HEK293 (cell line): Measurements from ENCODE around the gene TCF3.
A peak's percentile ranks its signal among the peaks of the same experiment; 100 is the strongest.

Experiments
- CTCF ChIA-PET: fragments of 350-600 bp; formaldehyde crosslinking; extraction: SDS; loops from one replicate; lab custom pipeline; 2021; ENCODE audit warnings: antibody characterized with exemption; lab: Yijun Ruan, JAX
- POLR2A ChIA-PET: fragments of 300-600 bp; formaldehyde crosslinking; extraction: SDS; loops from one replicate; lab custom pipeline; 2020; ENCODE audit warnings: antibody characterized with exemption, inconsistent platforms; lab: Yijun Ruan, JAX
- H3K27ac ChIP-seq: fragments of 200-500 bp; sonication (Bioruptor generic); 2 replicates; pipeline ENCODE4 v1.5.1; 2014; ENCODE audit warnings: low read depth, low read length, control low read depth, inconsistent platforms; ENCODE audit errors: extremely low read depth
- H3K36me3 ChIP-seq, 2 experiments: fragments of 200-500 bp in 1 of 2; sonication (Bioruptor generic) in 1 of 2; 1 replicate in 1 of 2; 2 replicates in 1 of 2; pipeline ENCODE4 v1.5.1; 2014 to 2017; ENCODE audit warnings: inconsistent platforms in 2 of 2, low read length in 2 of 2; ENCODE audit not compliant: control insufficient read depth in 2 of 2, insufficient read depth in 1 of 2
- H3K4me1 ChIP-seq: fragments of 200-500 bp; sonication (Bioruptor generic); 2 replicates; pipeline ENCODE4 v1.5.1; 2014; ENCODE audit warnings: mild to moderate bottlenecking, low read length, inconsistent platforms; ENCODE audit not compliant: control insufficient read depth, insufficient read depth
- H3K4me3 ChIP-seq: 2 replicates; pipeline ENCODE4 v1.5.1; 2011; ENCODE audit warnings: low read depth, mild to moderate bottlenecking, control low read depth, low read length, moderate library complexity
- H3K9me3 ChIP-seq: fragments of 200-500 bp; sonication (Bioruptor generic); 2 replicates; pipeline ENCODE4 v1.5.1; 2014; ENCODE audit warnings: low read depth, low read length, inconsistent platforms; ENCODE audit not compliant: control insufficient read depth, insufficient read depth
- BCL6B ChIP-seq: fragments of 450-650 bp; formaldehyde crosslinking; IDR thresholded peaks from 2 replicates; pipeline ENCODE4 v1.5.1; 2017; ENCODE audit warnings: missing biosample characterization, missing genetic modification characterization
- GLIS1 ChIP-seq: fragments of 450-650 bp; formaldehyde crosslinking; IDR thresholded peaks from 2 replicates; pipeline ENCODE4 v1.5.1; 2016; ENCODE audit warnings: missing biosample characterization, missing genetic modification characterization
- HIC1 ChIP-seq: fragments of 450-650 bp; formaldehyde crosslinking; IDR thresholded peaks from 2 replicates; pipeline ENCODE4 v1.5.1; 2016; ENCODE audit warnings: missing biosample characterization, missing genetic modification characterization
- KLF10 ChIP-seq: fragments of 450-650 bp; IDR thresholded peaks from 2 replicates; pipeline ENCODE4 v1.5.1; 2018; ENCODE audit warnings: missing biosample characterization, mild to moderate bottlenecking, missing genetic modification characterization
- PATZ1 ChIP-seq: fragments of 450-650 bp; formaldehyde crosslinking; IDR thresholded peaks from 2 replicates; pipeline ENCODE4 v1.5.1; 2016; ENCODE audit warnings: missing biosample characterization, missing genetic modification characterization
- TCF7L2 ChIP-seq: IDR thresholded peaks from 2 replicates; pipeline ENCODE4 v1.6.1; 2011; ENCODE audit warnings: low read depth, mild to moderate bottlenecking, inconsistent platforms, low read length, moderate library complexity, borderline replicate concordance
- ZBTB21 ChIP-seq: fragments of 450-650 bp; formaldehyde crosslinking; IDR thresholded peaks from 2 replicates; pipeline ENCODE4 v1.5.1; 2017; ENCODE audit warnings: missing biosample characterization, missing genetic modification characterization
- ZBTB49 ChIP-seq: fragments of 450-650 bp; formaldehyde crosslinking; IDR thresholded peaks from 2 replicates; pipeline ENCODE4 v1.5.1; 2016; ENCODE audit warnings: missing biosample characterization, missing genetic modification characterization, low read depth
- ZFHX2 ChIP-seq: fragments of 450-650 bp; formaldehyde crosslinking; conservative IDR thresholded peaks from 2 replicates; pipeline ENCODE4 v1.5.1; 2016; ENCODE audit warnings: missing biosample characterization, missing genetic modification characterization
- ZNF121 ChIP-seq: fragments of 450-650 bp; formaldehyde crosslinking; IDR thresholded peaks from 2 replicates; pipeline ENCODE4 v1.5.1; 2016; ENCODE audit warnings: missing biosample characterization, missing genetic modification characterization
- ZNF16 ChIP-seq: fragments of 450-650 bp; formaldehyde crosslinking; IDR thresholded peaks from 2 replicates; pipeline ENCODE4 v1.5.1; 2016; ENCODE audit warnings: low read depth, missing biosample characterization, missing genetic modification characterization
- ZNF169 ChIP-seq: fragments of 450-650 bp; formaldehyde crosslinking; IDR thresholded peaks from 2 replicates; pipeline ENCODE4 v1.5.1; 2016; ENCODE audit warnings: missing biosample characterization, missing genetic modification characterization
- ZNF239 ChIP-seq: fragments of 450-650 bp; formaldehyde crosslinking; IDR thresholded peaks from 2 replicates; pipeline ENCODE4 v1.5.1; 2016; ENCODE audit warnings: missing biosample characterization, missing genetic modification characterization
- ZNF24 ChIP-seq: fragments of 450-650 bp; formaldehyde crosslinking; IDR thresholded peaks from 2 replicates; pipeline ENCODE4 v1.5.1; 2016; ENCODE audit warnings: missing biosample characterization, missing genetic modification characterization
- ZNF350 ChIP-seq: fragments of 450-650 bp; formaldehyde crosslinking; IDR thresholded peaks from 2 replicates; pipeline ENCODE4 v1.5.0; 2017; ENCODE audit warnings: missing biosample characterization, mild to moderate bottlenecking, missing genetic modification characterization
- ZNF394 ChIP-seq: fragments of 450-650 bp; formaldehyde crosslinking; IDR thresholded peaks from 2 replicates; pipeline ENCODE4 v1.5.1; 2016; ENCODE audit warnings: missing biosample characterization, missing genetic modification characterization, mild to moderate bottlenecking, moderate library complexity, borderline replicate concordance
- ZNF626 ChIP-seq: fragments of 450-650 bp; sonication (Bioruptor Pico); formaldehyde crosslinking; IDR thresholded peaks from 2 replicates; pipeline ENCODE4 v1.5.1; 2018; ENCODE audit warnings: missing biosample characterization, missing genetic modification characterization, inconsistent platforms

TCF3 gene

GRCh38 chr19:1658150-1659083, 6.0 kb upstream of the TCF3 start (continued):
- TF ChIP-seq ZNF121 (tag by site-specific recombination) (no peak), ZNF24 (tag by site-specific recombination) (no peak), ZBTB21 (tag by site-specific recombination) (no peak), BCL6B (tag by site-specific recombination) (no peak), PATZ1 (tag by site-specific recombination) (0 out of 2 replicates have a peak, but pooled peaks have one; percentile 18), TCF7L2 (no peak), ZFHX2 (0 out of 2 replicates have a peak, but pooled peaks have one; percentile 27)

GRCh38 chr19:1657746-1658145, 5.3 kb upstream of the TCF3 start:
- ChIA-PET CTCF (interaction anchor here (0.7 kb wide), 1 partner anchor 15 kb away, joined by 3 read pairs; no protein-coding TSS in a partner anchor), POLR2A (no interaction called here)
- Histone ChIP-seq H3K27ac (no peak overlapping the region), H3K4me3 (no peak overlapping the region), H3K36me3 (no peaks in the 10 kb centered on the region), H3K9me3 (no peaks in the 10 kb centered on the region), H3K4me1 (no peaks in the 10 kb centered on the region)
- TF ChIP-seq HIC1 (tag by site-specific recombination) (peak; percentile 32; the same call in 1 of the 2 replicates), PATZ1 (tag by site-specific recombination) (peak; percentile 37; the same call in 1 of the 2 replicates), ZNF169 (no peak), KLF10 (no peak), GLIS1 (tag by site-specific recombination) (peak; percentile 73), ZNF626 (tag by site-specific recombination) (no peak), ZNF350 (tag by site-specific recombination) (no peak)

GRCh38 chr19:1656988-1657536, 4.6 kb upstream of the TCF3 start:
- POLR2A ChIA-PET = no interaction called here
- H3K4me3 ChIP-seq = no peak overlapping the region
- CTCF ChIA-PET = interaction anchor here (0.7 kb wide), 1 partner anchor 16 kb away, joined by 3 read pairs; no protein-coding TSS in a partner anchor
- H3K27ac ChIP-seq = no peak overlapping the region
- no peaks in the 10 kb centered on the region for H3K4me1 ChIP-seq
- H3K9me3 ChIP-seq = no peaks in the 10 kb centered on the region
- H3K36me3 ChIP-seq = no peaks in the 10 kb centered on the region
- TF ChIP-seq ZNF239 (tag by site-specific recombination) = no peak
- peak; percentile 59; the same call in 1 of the 2 replicates for TF ChIP-seq ZNF16 (tag by site-specific recombination)
- TF ChIP-seq GLIS1 (tag by site-specific recombination) = peak; percentile 73
- no peak for TF ChIP-seq ZBTB49 (tag by site-specific recombination)
- no peak for TF ChIP-seq ZNF394 (tag by site-specific recombination)
